PC-3 (cell line): ENCODE results near the gene RTP1. TPM values are rescaled to one million over a fixed set of nuclear protein-coding genes. Genes with fewer than 3 reads are reported as not detected.

Experiments used
- ATAC-seq: fragments of 200-7000 bp; cut with Tn5 transposase; 2 replicates; pipeline ENCODE4 v1.9.1; 2020; ENCODE audit warnings: mild to moderate bottlenecking, moderate library complexity
- BruUV-seq: library from RNA; stranded (reverse); fragments of 400-500 nt; replicated peaks from 2 replicates; lab custom pipeline; 2021; lab: Mats Ljungman, UMichigan
- CTCF ChIA-PET: fragments of 300-600 bp; sonication (Branson Sonifier 250); formaldehyde crosslinking; loops from one replicate; lab custom pipeline; 2022; ENCODE audit warnings: antibody characterized with exemption; lab: Charles Lee
- POLR2A ChIA-PET: fragments of 300-600 bp; sonication (Branson Sonifier 250); formaldehyde crosslinking; loops from one replicate; lab custom pipeline; 2022; ENCODE audit warnings: antibody characterized with exemption; ENCODE audit not compliant: unreplicated experiment; lab: Charles Lee
- DNase-seq: peaks from one replicate; pipeline ENCODE4 v3.0.0-alpha.2; 2015
- H2AFZ ChIP-seq: fragments of 300-600 bp; sonication (generic); 2 replicates; pipeline ENCODE4 v1.6.0; 2016; ENCODE audit warnings: antibody characterized with exemption, low read length
- H3F3A ChIP-seq: fragments of 300-600 bp; sonication (generic); one replicate; pipeline ENCODE4 v1.6.0; 2017; ENCODE audit warnings: antibody characterized with exemption, low read length, control low read depth, mild to moderate bottlenecking; ENCODE audit not compliant: unreplicated experiment
- H3K27ac ChIP-seq: fragments of 300-600 bp; sonication (generic); 2 replicates; pipeline ENCODE4 v1.5.1; 2016; ENCODE audit warnings: mild to moderate bottlenecking, low read length
- H3K27me3 ChIP-seq: fragments of 300-600 bp; sonication (generic); 2 replicates; pipeline ENCODE4 v1.6.1; 2016; ENCODE audit warnings: low read length, mixed read lengths
- H3K36me3 ChIP-seq: fragments of 300-600 bp; sonication (generic); 2 replicates; pipeline ENCODE4 v1.6.1; 2016; ENCODE audit warnings: low read depth, mixed run types, low read length, mixed read lengths
- H3K4me1 ChIP-seq: fragments of 300-600 bp; sonication (generic); 2 replicates; pipeline ENCODE4 v1.5.1; 2016; ENCODE audit warnings: low read length; ENCODE audit not compliant: insufficient read depth
- H3K4me2 ChIP-seq: fragments of 300-600 bp; sonication (generic); 2 replicates; pipeline ENCODE4 v1.6.0; 2016; ENCODE audit warnings: low read length
- H3K4me3 ChIP-seq: fragments of 300-600 bp; sonication (generic); 2 replicates; pipeline ENCODE4 v1.5.1; 2016; ENCODE audit warnings: mild to moderate bottlenecking, low read length, mixed read lengths
- H3K79me2 ChIP-seq: fragments of 300-600 bp; sonication (generic); 2 replicates; pipeline ENCODE4 v1.6.1; 2017; ENCODE audit warnings: low read length, mixed read lengths
- H3K9ac ChIP-seq: fragments of 300-600 bp; sonication (generic); 2 replicates; pipeline ENCODE4 v1.6.0; 2016; ENCODE audit warnings: mild to moderate bottlenecking, low read length
- H3K9me2 ChIP-seq: fragments of 300-600 bp; sonication (generic); replicated peaks from 2 replicates; pipeline ENCODE4 v1.6.1; 2016; ENCODE audit warnings: mixed run types, low read length, mixed read lengths
- H3K9me3 ChIP-seq: fragments of 300-600 bp; sonication (generic); 2 replicates; pipeline ENCODE4 v1.6.1; 2016; ENCODE audit warnings: low read length, mixed read lengths
- H4K20me1 ChIP-seq: fragments of 300-600 bp; sonication (generic); 2 replicates; pipeline ENCODE4 v1.6.1; 2016; ENCODE audit warnings: low read length, mixed read lengths
- CTCF ChIP-seq: fragments of 300-600 bp; sonication (generic); conservative IDR thresholded peaks from 2 replicates; pipeline ENCODE4 v1.5.1; 2017; ENCODE audit warnings: antibody characterized with exemption, low read depth, mild to moderate bottlenecking, low read length
- EZH2 ChIP-seq: fragments of 300-600 bp; sonication (generic); IDR thresholded peaks from one replicate; pipeline ENCODE4 v1.6.1; 2017; ENCODE audit warnings: antibody characterized with exemption, mild to moderate bottlenecking, low read length; ENCODE audit not compliant: unreplicated experiment
- EZH2phosphoT487 ChIP-seq: fragments of 300-600 bp; sonication (generic); IDR thresholded peaks from 2 replicates; pipeline ENCODE4 v1.6.1; 2018; ENCODE audit warnings: mild to moderate bottlenecking, antibody characterized with exemption, low read length, borderline replicate concordance
- intact Hi-C: fragments of 100-400 bp; cut with micrococcal nuclease; formaldehyde crosslinking; loops from 2 replicates; pipeline ENCODE4 v1.9.0; 2023
- total RNA-seq: library from RNA; depleted of rRNA; stranded (reverse); fragments of >200 nt; gene quantifications from 2 replicates; pipeline ENCODE4 v1.2.3, GENCODE V29; 2014; rRNA removed

The RTP1 gene
- total RNA-seq, 1 experiment from 2014 or later = not detected

GRCh38 chr3:187247398-187247797, 50.1 kb downstream of the RTP1 start:
- Histone ChIP-seq H3K27me3 (no peaks in the 10 kb centered on the region; the same call in 1 of the 2 replicates), H2AFZ (0 out of 2 replicates have a peak overlapping the region, but pooled peaks have one; percentile 19), H3K27ac (no peak overlapping the region), H3K9me3 (no peaks in the 10 kb centered on the region), H3K4me1 (no peaks in the 10 kb centered on the region), H3K36me3 (no peaks in the 10 kb centered on the region), H4K20me1 (no peaks in the 10 kb centered on the region), H3K9ac (no peak overlapping the region), H3K9me2 (no peaks in the 10 kb centered on the region), H3F3A (no peaks in the 10 kb centered on the region), H3K79me2 (no peaks in the 10 kb centered on the region), H3K4me2 (no peak overlapping the region), H3K4me3 (no peak overlapping the region)
- ATAC-seq (no peak), DNase-seq (no peak)
- intact Hi-C loops = no loop called here
- CTCF ChIA-PET = no interaction called here
- POLR2A ChIA-PET = no interaction called here
- no TSS peak for BruUV-seq
- TF ChIP-seq EZH2 = no peak
- TF ChIP-seq EZH2phosphoT487 = no peak
- no peak for TF ChIP-seq CTCF

Other genes starting within 250 kb of the RTP1 start
- 155 and 175 TPM in 2 replicates for gene RPL39L, start 58.0 kb upstream of the RTP1 start, total RNA-seq
- 0.07 TPM in 1 of 2 replicates, not detected in the other for gene MASP1, start 94.3 kb downstream of the RTP1 start, total RNA-seq
- 0.11 TPM in 1 of 2 replicates, not detected in the other for gene RTP4, start 170.9 kb downstream of the RTP1 start, total RNA-seq